Lung (tissue), 13 donors: Measurements from ENCODE around the gene POU2AF3. TPM values are rescaled to one million over a fixed set of nuclear protein-coding genes. Genes with fewer than 3 reads are reported as not detected.

Experiments used
- ATAC-seq: fragments of 200-7000 bp; cut with Tn5 transposase; one replicate; pipeline ENCODE4 v1.9.1; 2020; ENCODE audit warnings: moderate number of reproducible peaks; ENCODE audit not compliant: insufficient read depth, low FRiP score
- DNase-seq, 3 donors: peaks; one replicate each; pipeline ENCODE4 v3.0.0-alpha.2; 2013 to 2017
- H3K27ac ChIP-seq, 2 donors: one replicate each; pipeline ENCODE4 v1.5.1; 2013; ENCODE audit warnings: mild to moderate bottlenecking in 2 of 2, moderate library complexity in 2 of 2, control low read depth in 1 of 2, inconsistent platforms in 1 of 2, low read depth in 1 of 2, low read length in 1 of 2
- H3K27me3 ChIP-seq, 3 donors: one replicate each; pipeline ENCODE4 v1.5.1; 2013; ENCODE audit warnings: low read length in 2 of 3; ENCODE audit not compliant: control insufficient read depth in 3 of 3, insufficient read depth in 3 of 3
- H3K36me3 ChIP-seq, 4 donors: one replicate each; pipeline ENCODE4 v1.5.1; 2013; ENCODE audit warnings: low read length in 4 of 4, mild to moderate bottlenecking in 1 of 4, moderate library complexity in 1 of 4; ENCODE audit not compliant: control insufficient read depth in 4 of 4, insufficient read depth in 4 of 4
- H3K4me1 ChIP-seq, 5 donors: one replicate each; pipeline ENCODE4 v1.5.1; 2013; ENCODE audit warnings: low read length in 5 of 5, mild to moderate bottlenecking in 2 of 5, moderate library complexity in 1 of 5; ENCODE audit not compliant: control insufficient read depth in 5 of 5, insufficient read depth in 5 of 5
- H3K4me3 ChIP-seq: one replicate; pipeline ENCODE4 v1.5.1; 2013; ENCODE audit warnings: mild to moderate bottlenecking, control low read depth, moderate library complexity
- H3K9ac ChIP-seq, 2 donors: one replicate each; pipeline ENCODE4 v1.5.1; 2013; ENCODE audit warnings: low read length in 2 of 2, control low read depth in 1 of 2; ENCODE audit not compliant: insufficient read depth in 1 of 2
- H3K9me3 ChIP-seq, 4 donors: one replicate each; pipeline ENCODE4 v1.5.1; 2013; ENCODE audit warnings: low read length in 3 of 4, mild to moderate bottlenecking in 1 of 4, moderate library complexity in 1 of 4; ENCODE audit not compliant: control insufficient read depth in 4 of 4, insufficient read depth in 3 of 4
- WGBS, 2 donors: extraction: QIAGEN DNeasy Blood & Tissue Kit; methylation state at CpG; one replicate each; pipeline ENCODE4 v1.1.7; 2013; 5-methylcytosine and 5-hydroxymethylcytosine counted together
- polyA plus RNA-seq, 2 donors: library from polyadenylated mRNA; stranded (reverse); fragments of 200-250 nt; gene quantifications; one replicate each; pipeline ENCODE4 v1.2.1, GENCODE V29; 2013
- small RNA-seq: library from RNA; depleted of rRNA; stranded (forward); fragments of <200 nt; gene quantifications from one replicate; pipeline ENCODE3, GENCODE V24; 2014; ENCODE audit warnings: low replicate concordance
- total RNA-seq, 2 donors: library from RNA; depleted of rRNA in 1 of 2; stranded (reverse); fragments of >200 nt in 1 of 2; gene quantifications; one replicate each; pipeline ENCODE4 v1.2.1, GENCODE V29; 2014 to 2021
- TF ChIP-seq, protein P1 (sequence below): IDR thresholded peaks from 2 replicates; pipeline ENCODE4 v1.5.1; 2012; ENCODE audit warnings: mild to moderate bottlenecking; ENCODE audit errors: control extremely low read depth, extremely low read depth
- donor health status: control.
- donor health status: control.
- donor health status: Bipolar disorder and iron deficiency.
- donor health status: healthy.
- donor health status: DM: yes; HTN: yes; CAD: no.

The POU2AF3 gene
- total and polyA plus RNA-seq, 4 donors: 1.5 to 5.4 (median 3.1) TPM

DNA sequence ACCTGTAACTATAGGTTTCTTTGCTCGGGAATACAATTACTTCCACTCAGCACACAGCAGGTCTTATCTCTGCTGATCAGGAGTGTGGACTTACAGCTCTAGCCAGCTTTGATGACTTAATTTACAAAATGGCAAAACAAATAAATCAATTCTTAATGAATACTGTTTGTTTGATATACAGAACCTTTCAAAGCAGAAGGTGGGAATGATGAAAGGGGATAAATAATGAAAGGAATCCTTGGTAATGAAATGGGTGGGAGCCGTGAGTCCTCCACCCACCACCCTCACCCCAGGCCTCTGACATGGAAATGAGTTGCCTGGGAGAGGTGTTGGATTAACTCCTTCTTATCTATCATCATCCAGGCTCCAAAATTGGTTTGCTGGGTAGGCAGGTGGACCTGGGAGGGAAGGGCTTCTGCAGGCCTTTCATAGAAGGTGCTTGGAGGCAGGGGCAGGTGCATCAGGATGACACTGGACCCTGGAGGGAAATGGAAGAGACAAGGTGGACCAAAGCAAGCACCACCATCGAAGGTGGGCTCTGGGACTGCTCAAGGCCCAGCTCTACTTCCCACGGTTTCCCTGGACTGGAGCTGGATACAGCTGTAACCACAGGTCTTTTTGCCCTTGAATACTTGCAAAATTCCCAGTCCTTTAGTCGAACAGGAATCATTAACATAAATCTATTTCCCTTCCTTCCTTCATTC is 57.8 kb downstream of the POU2AF3 start:
- 68 to 73% methylated on average over 5 of the region's 5 CpGs for WGBS, 2 donors
- DNase-seq (no peak), ATAC-seq (no peak)
- H3K27me3 ChIP-seq: no peaks in the 10 kb centered on the region
- TF ChIP-seq, protein P1, sequence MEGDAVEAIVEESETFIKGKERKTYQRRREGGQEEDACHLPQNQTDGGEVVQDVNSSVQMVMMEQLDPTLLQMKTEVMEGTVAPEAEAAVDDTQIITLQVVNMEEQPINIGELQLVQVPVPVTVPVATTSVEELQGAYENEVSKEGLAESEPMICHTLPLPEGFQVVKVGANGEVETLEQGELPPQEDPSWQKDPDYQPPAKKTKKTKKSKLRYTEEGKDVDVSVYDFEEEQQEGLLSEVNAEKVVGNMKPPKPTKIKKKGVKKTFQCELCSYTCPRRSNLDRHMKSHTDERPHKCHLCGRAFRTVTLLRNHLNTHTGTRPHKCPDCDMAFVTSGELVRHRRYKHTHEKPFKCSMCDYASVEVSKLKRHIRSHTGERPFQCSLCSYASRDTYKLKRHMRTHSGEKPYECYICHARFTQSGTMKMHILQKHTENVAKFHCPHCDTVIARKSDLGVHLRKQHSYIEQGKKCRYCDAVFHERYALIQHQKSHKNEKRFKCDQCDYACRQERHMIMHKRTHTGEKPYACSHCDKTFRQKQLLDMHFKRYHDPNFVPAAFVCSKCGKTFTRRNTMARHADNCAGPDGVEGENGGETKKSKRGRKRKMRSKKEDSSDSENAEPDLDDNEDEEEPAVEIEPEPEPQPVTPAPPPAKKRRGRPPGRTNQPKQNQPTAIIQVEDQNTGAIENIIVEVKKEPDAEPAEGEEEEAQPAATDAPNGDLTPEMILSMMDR: no peak
- H3K9ac ChIP-seq: no peak overlapping the region
- H3K27ac ChIP-seq: no peak overlapping the region
- no peaks in the 10 kb centered on the region for H3K36me3 ChIP-seq
- no peak overlapping the region for H3K4me3 ChIP-seq
- H3K9me3 ChIP-seq: no peaks in the 10 kb centered on the region
- peaks cover 0 to 29% (median 8%) of the 10 kb centered on the region in 5 donors for H3K4me1 ChIP-seq

DNA sequence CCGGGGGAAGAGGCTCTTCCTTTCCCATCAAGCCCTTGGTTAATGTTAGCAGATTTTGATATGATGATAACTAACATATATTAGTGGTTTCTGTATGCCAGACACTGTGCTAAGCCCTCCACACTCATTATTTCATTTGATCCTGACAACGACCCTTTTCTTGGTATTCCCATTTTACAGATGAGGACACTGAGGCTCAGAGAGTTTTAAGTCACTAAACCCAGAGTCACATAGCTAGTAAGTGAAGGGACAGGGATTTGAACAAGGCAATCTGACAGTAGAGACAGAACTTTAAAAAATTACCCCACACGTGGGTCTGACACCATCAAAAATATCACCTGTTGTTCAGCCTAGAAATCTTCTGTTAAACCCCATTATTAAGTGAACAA is 58.3 kb downstream of the POU2AF3 start:
- no peak overlapping the region for H3K27ac ChIP-seq
- DNase-seq: no peak
- H3K9ac ChIP-seq: no peak overlapping the region
- no peaks in the 10 kb centered on the region for H3K27me3 ChIP-seq
- peaks cover 0 to 29% (median 8%) of the 10 kb centered on the region in 5 donors for H3K4me1 ChIP-seq
- TF ChIP-seq, protein P1: no peak
- no peaks in the 10 kb centered on the region for H3K9me3 ChIP-seq
- 86 to 88% methylated on average over 3 of the region's 3 CpGs for WGBS, 2 donors
- no peaks in the 10 kb centered on the region for H3K36me3 ChIP-seq
- ATAC-seq: no peak
- H3K4me3 ChIP-seq: no peak overlapping the region

DNA sequence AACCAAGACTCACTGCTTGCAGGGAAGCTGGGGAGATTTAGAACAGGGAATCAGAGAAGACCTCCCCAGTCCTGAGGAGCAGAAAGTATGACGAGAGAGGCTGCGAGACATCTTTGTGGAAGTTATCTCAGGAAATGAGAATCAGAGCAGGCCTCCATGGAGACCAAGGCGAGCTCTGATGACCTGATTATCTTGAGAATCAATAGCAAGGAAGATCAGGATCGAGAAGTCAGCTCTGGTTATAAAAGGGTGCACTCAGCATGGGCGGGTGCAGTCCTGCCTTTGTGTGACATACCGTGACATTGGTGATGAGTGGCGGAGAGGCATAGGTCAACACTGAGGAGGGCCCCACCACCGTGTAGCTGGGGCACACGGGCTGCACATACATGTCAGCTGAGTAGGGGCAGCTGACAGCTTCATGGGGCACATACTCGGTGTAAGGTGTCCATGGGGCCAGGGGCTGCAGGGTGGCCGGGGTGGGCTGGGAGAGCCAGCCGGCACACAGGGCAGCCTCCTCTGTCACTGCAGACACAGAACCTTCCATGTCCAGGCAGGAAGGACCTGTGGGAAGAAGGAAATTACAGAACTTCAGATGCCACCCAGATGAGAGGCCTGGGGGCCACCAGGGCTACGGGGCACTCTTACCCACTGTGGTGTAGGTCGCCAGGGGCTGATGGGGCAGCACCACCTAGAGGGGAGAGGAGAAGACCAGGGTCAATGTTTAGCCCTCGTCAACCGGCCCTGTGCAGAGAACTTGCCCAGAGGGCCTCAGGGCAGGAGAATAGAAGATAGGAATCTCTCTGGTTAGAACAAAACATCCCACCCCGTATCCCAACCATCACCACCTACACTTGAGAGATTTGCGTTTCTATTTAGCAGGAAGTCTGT is 59.0 kb downstream of the POU2AF3 start:
- Histone ChIP-seq H3K27ac (no peak overlapping the region), H3K9me3 (no peaks in the 10 kb centered on the region), H3K4me3 (no peak overlapping the region), H3K4me1 (peaks cover 0 to 29% (median 8%) of the 10 kb centered on the region in 5 donors), H3K27me3 (no peaks in the 10 kb centered on the region), H3K9ac (no peak overlapping the region), H3K36me3 (no peaks in the 10 kb centered on the region)
- 87 to 91% methylated on average over 18 of the region's 18 CpGs for WGBS, 2 donors
- ATAC-seq: no peak
- DNase-seq: no peak
- TF ChIP-seq, protein P1: no peak

Small RNAs within 50 kb of the gene (small RNA-seq; reads per million reads assigned to genes)
- gene MIR4491: not detected

Other genes with a start within 250 kb of the POU2AF3 start
- gene POU2AF2, start 52.8 kb upstream of the POU2AF3 start, total RNA-seq: not detected
- under 1 TPM; 0.26 to 0.29 TPM for gene POU2AF2, start 52.8 kb upstream of the POU2AF3 start, polyA plus RNA-seq
- gene POU2AF1, start 80.7 kb downstream of the POU2AF3 start, total RNA-seq: 1 to 10 TPM; 5.8 to 6.9 TPM
- 1 to 10 TPM; 2.0 to 3.1 TPM for gene POU2AF1, start 80.7 kb downstream of the POU2AF3 start, polyA plus RNA-seq
- gene BTG4, start 213.8 kb downstream of the POU2AF3 start, total RNA-seq: 1 to 10 TPM in 1 of 2 donors, under 1 TPM in 1; 0.74 to 1.5 TPM
- gene BTG4, start 213.8 kb downstream of the POU2AF3 start, polyA plus RNA-seq: under 1 TPM; 0.23 to 0.30 TPM
- gene HOATZ, start 216.2 kb downstream of the POU2AF3 start, total RNA-seq: 10 to 100 TPM; 25.4 to 32.6 TPM
- gene HOATZ, start 216.2 kb downstream of the POU2AF3 start, polyA plus RNA-seq: 10 to 100 TPM; 23.6 to 42.9 TPM
- gene LAYN, start 242.2 kb downstream of the POU2AF3 start, total RNA-seq: 10 to 100 TPM; 13.1 to 13.4 TPM
- gene LAYN, start 242.2 kb downstream of the POU2AF3 start, polyA plus RNA-seq: 1 to 10 TPM; 6.5 to 9.5 TPM